ENCODE measurements around the gene CDH18.

The CDH18 gene

GRCh38 chr5:19733612-19734495 lies 254.1 kb downstream of the CDH18 start:
- DNase-seq (ENCODE audit: low spot score), result no peak

GRCh38 chr5:19728571-19728970 lies 259.4 kb downstream of the CDH18 start:
- DNase-seq (ENCODE audit: low spot score), result no peak

DNA sequence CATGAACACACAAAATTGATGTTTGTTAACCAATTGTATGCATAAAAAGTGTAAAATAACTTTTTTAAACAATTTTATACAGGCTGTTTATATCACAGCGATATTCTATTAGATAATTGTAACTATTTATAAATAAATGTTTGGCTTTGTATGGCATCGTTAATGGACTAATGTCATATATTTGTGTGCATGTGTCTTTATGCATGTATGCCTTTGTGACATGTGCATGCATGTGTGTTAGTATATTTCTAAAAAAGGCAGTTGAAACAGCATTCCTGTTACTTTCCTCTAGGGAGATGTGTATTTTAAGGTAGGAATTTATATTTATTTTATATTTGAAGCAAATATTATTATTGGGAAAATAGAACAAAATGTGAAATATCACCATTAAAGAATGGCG lies 268.9 kb downstream of the CDH18 start:
- DNase-seq (ENCODE audit: low spot score), result no peak

DNA sequence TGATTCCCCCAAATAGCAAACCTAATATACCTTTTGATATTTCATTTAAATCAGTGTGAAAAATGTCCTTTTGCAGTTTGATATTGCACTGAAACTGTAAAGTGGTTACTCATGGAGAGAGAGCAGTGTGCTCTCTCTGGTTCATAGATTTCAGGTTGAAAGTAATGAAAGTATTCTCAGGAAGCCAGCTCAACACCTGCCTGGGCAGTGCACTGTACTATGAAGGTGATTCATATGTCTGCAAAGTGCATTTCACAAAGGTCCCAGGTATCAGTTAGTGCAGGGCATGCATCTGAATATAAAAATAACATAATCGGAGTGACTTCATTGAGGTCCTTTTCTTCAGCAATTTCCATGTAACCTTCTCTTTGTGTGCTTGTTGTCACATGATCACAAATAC lies 274.3 kb downstream of the CDH18 start:
- DNase-seq (ENCODE audit: low spot score), result no peak

DNA sequence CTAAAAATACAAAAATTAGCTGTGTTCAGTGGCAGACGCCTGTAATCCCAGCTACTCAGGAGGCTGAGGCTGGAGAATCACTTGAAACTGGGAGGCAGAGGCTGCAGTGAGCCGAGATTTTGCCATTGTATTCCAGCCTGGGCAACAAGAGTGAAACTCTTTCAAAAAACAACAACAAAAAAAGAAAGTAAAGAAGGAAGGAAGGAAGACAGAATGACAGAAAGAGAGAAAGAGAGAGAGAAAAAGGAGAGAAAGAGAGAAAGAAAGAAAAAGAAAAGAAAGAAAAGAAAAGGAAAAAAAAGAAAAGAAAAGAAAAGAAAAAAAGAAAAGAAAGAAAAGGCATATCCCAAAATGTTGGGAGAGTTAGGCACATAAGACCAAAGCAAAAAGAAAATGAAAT lies 278.6 kb downstream of the CDH18 start:
- DNase-seq (ENCODE audit: low spot score), result no peak

DNA sequence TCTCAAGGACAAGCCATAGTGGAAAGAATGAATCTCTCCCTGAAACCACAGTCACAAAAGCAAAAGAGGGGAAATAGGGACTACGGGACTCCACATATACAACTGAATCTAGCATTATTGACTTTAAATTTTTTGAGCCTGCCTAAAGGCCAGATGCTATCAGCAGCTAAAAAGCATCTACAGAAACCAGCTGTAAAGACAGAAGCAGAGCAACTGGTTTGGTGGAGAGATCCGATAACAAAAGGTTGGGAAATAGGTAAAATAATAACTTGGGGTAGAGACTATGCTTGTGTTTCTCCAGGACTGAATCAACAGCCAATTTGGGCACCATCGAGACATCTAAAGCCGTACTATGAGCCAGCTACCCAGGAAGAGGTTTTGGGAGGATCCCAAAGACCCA lies 281.2 kb downstream of the CDH18 start:
- no peak for DNase-seq (ENCODE audit: low spot score)

DNA sequence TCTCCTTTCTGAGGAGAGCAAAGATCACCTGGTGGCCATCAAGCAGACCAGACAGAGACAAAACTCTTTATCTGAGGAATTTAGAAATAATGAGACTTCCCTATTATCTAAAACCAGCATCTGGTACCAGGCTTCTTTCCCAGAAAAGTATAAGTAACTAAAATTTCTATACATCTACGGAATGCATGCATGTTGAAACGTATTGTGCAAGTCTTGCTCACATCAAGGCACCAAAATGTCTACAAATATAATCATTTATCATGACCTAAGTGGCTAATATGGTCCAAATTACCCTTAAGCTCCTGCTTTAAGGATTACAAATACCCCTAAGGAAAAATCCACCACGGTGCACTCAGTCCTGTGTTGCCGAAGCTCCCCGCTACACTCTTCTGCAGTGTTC lies 286.3 kb downstream of the CDH18 start:
- no peak for DNase-seq (ENCODE audit: low spot score)

GRCh38 chr5:19694949-19695611 lies 292.9 kb downstream of the CDH18 start:
- no peak for DNase-seq (ENCODE audit: low spot score)

DNA sequence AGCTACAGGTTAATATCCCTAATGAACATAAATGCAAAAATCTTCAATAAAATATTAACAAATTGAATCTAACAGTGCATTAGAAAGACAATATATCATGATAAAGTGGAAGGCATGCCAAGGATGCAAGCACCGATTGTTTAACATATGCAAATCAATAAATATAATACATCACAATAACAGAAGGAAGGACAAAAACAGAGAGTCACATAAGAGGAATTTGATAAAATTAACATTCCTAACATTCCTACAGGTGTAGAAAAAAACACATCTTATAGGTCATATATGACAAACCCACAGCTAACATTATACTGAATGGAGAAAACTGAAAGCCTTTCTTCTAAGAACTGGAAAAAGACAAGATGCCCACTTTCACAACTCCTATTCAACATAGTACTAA lies 297.0 kb downstream of the CDH18 start:
- DNase-seq (ENCODE audit: low spot score), result no peak

GRCh38 chr5:19685473-19685872 lies 302.5 kb downstream of the CDH18 start:
- DNase-seq (ENCODE audit: low spot score), result no peak

GRCh38 chr5:19676895-19677294 lies 311.1 kb downstream of the CDH18 start:
- DNase-seq (ENCODE audit: low spot score), result no peak

- DNase-seq (ENCODE audit: low spot score), result no peak
Measured at GRCh38 chr5:19660679-19661078, 327.3 kb downstream of the CDH18 start.

DNA sequence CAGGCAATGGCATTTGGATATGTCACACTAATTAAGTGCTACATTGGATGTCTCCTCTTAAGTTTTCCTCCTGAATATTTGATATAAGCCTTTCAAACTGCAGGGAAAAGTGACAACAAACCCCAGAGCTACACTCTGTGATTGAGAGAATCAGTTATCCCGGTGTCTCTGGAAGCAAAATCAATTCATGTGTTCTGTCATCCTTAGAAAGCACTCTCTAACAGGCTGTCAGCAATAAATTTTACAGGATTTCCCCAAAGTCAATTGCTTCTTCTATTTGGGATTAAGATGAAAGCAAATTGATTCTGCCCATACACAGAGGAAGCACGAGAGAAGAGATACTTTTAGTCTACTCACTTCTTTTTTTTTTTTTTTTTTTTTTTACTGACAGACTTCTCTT lies 332.4 kb downstream of the CDH18 start:
- no peak for DNase-seq (ENCODE audit: low spot score)

- no peak for DNase-seq (ENCODE audit: low spot score)
Measured at GRCh38 chr5:19638461-19638860, 349.5 kb downstream of the CDH18 start.

DNA sequence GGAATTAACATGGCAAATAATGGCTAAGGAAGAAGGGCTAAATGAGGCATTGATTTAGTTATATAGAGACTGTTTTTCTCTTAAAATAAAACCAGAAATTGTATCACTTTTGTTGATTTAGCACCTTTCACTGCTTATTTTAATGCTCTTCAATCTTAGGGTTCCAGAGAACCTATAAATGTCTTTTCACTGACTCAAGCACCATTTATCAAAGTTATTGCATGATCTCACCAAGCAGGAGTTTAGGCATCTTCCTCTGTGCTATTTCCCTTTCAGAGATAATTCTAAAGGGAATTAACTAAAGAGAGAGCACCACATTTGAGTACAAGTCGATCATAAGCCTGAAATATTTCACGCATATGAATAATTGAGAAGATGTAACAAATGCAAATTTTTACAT lies 357.1 kb downstream of the CDH18 start:
- DNase-seq (ENCODE audit: low spot score), result no peak

GRCh38 chr5:19626211-19626610 lies 361.8 kb downstream of the CDH18 start:
- DNase-seq (ENCODE audit: low spot score), result no peak

DNA sequence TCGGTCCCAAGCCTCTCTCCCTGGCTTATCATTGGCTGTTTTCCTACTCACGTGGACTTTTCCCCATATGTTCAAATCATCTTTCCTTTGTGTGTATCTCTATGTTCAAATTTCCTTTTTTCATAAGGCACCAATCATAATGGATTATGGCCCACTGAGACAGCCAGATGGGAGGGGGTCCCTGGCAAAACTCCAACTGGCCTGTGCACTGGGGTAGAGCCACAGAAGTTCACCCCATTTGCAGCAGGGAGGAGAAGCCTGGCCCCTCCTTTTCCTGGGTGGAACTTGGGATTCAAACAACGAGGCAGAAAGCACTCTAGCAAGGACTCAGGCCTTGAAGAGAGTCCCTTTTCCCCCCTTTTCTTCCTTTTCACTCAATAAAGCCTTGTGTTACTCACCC lies 362.4 kb downstream of the CDH18 start:
- no peak for DNase-seq (ENCODE audit: low spot score)

GRCh38 chr5:19619571-19619970 lies 368.4 kb downstream of the CDH18 start:
- DNase-seq (ENCODE audit: low spot score), result no peak

GRCh38 chr5:19616701-19617215 lies 371.2 kb downstream of the CDH18 start:
- DNase-seq (ENCODE audit: low spot score), result no peak

DNA sequence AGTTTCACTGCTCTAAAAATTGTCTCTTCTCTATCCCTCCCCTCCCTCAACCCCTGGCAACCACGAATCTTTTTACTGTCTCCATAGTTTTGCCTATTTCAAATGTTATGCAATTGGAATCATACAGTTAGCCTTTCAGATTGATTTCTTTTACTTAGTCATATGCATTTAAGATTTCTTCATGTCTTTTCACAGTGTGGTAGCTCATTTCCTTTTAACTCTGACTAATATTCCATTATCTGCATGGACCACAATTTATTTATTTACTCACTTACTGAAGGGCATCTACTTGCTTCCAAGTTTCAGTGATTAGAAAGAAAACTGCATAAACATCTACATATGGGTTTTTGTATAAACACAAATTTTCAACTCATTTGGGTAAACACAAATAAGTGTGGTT lies 372.3 kb downstream of the CDH18 start:
- DNase-seq (ENCODE audit: low spot score), result no peak

DNA sequence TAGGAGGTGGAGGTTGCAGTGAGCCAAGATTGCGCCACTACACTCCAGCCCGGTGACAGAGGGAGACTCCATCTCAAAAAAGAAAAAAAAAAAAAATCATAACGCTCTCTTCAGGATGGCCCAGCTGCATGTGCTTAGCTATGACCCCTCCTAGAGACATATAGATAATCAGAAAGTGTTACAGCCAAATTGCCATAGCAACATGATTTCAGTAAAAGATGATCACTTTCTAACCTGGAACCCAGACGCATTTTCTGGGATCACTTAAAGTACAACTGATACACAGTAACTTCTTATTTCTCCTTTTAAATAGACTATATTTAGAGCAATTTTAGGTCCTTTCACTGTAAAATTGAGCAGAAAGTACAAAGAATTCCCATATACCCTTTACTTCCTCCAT lies 372.9 kb downstream of the CDH18 start:
- no peak for DNase-seq (ENCODE audit: low spot score)

GRCh38 chr5:19608444-19609002 lies 379.5 kb downstream of the CDH18 start:
- no peak for DNase-seq (ENCODE audit: low spot score)

- no peak for DNase-seq (ENCODE audit: low spot score)
Measured at GRCh38 chr5:19605846-19606407, 382.1 kb downstream of the CDH18 start.
